Naive thymus-derived CD4-positive, alpha-beta T cell (primary cell): ENCODE data around the gene RNU5B-1. TPM values are rescaled to one million over a fixed set of nuclear protein-coding genes. Genes with fewer than 3 reads are reported as not detected.

Experiments used
- ATAC-seq: fragments of 150-1000 bp; cut with Tn5 transposase; 2 replicates; pipeline ENCODE4 v1.10.0; 2021; ENCODE audit warnings: mild to moderate bottlenecking, moderate library complexity
- CTCF ChIA-PET: fragments of 350-600 bp; sonication (Branson Sonifier 250); formaldehyde crosslinking; loops from one replicate; lab custom pipeline; 2021; ENCODE audit warnings: antibody characterized with exemption; lab: Charles Lee
- POLR2A ChIA-PET: fragments of 350-600 bp; sonication (Branson Sonifier 250); formaldehyde crosslinking; loops from one replicate; lab custom pipeline; 2021; ENCODE audit warnings: antibody characterized with exemption, inconsistent platforms; lab: Charles Lee
- DNase-seq, 9 donors: peaks; one replicate each; pipeline versions ENCODE4 v3.0.0 to v3.0.0-alpha.2; 2020 to 2022; ENCODE audit warnings: mixed read lengths in 1 of 9
- H3K27ac ChIP-seq: one replicate; pipeline ENCODE4 v1.7.0; 2013; ENCODE audit warnings: mild to moderate bottlenecking, low read depth, low read length, moderate library complexity
- H3K27me3 ChIP-seq, 2 donors: one replicate each; pipeline ENCODE4 v1.7.0; 2013; ENCODE audit warnings: low read length in 2 of 2, mild to moderate bottlenecking in 2 of 2, moderate library complexity in 2 of 2; ENCODE audit not compliant: control insufficient read depth in 2 of 2, insufficient read depth in 2 of 2
- H3K36me3 ChIP-seq, 3 experiments: 1 replicate in 2 of 3; 2 replicates in 1 of 3; pipeline ENCODE4 v1.7.0; 2013; ENCODE audit warnings: low read length in 3 of 3, mild to moderate bottlenecking in 3 of 3, moderate library complexity in 1 of 3; ENCODE audit not compliant: insufficient read depth in 3 of 3, control insufficient read depth in 2 of 3
- H3K4me1 ChIP-seq, 2 donors: one replicate each; pipeline ENCODE4 v1.7.0; 2013; ENCODE audit warnings: low read length in 2 of 2, mild to moderate bottlenecking in 2 of 2, moderate library complexity in 1 of 2; ENCODE audit not compliant: control insufficient read depth in 2 of 2, insufficient read depth in 2 of 2
- H3K4me3 ChIP-seq: 2 replicates; pipeline ENCODE4 v1.7.0; 2013; ENCODE audit warnings: mild to moderate bottlenecking, low read length
- H3K9me3 ChIP-seq, 3 experiments: 1 replicate in 2 of 3; 2 replicates in 1 of 3; pipeline ENCODE4 v1.7.0; 2013; ENCODE audit warnings: low read length in 3 of 3; ENCODE audit not compliant: control insufficient read depth in 2 of 3
- H3K27ac Mint-ChIP-seq, 9 donors: one replicate each; pipeline ENCODE4 v1.8.0; 2020 to 2022; ENCODE audit warnings: mixed read lengths in 9 of 9, mild to moderate bottlenecking in 8 of 9, moderate library complexity in 5 of 9, inconsistent platforms in 2 of 9
- H3K27me3 Mint-ChIP-seq, 5 donors: one replicate each; pipeline ENCODE4 v1.8.0; 2021 to 2022; ENCODE audit warnings: mixed read lengths in 5 of 5, mild to moderate bottlenecking in 1 of 5
- H3K36me3 Mint-ChIP-seq, 5 donors: one replicate each; pipeline ENCODE4 v1.8.0; 2020 to 2022; ENCODE audit warnings: mixed read lengths in 5 of 5, mild to moderate bottlenecking in 3 of 5, inconsistent platforms in 1 of 5
- H3K4me1 Mint-ChIP-seq, 7 donors: one replicate each; pipeline ENCODE4 v1.8.0; 2020 to 2022; ENCODE audit warnings: mixed read lengths in 7 of 7, mild to moderate bottlenecking in 3 of 7, inconsistent platforms in 1 of 7
- H3K4me3 Mint-ChIP-seq, 10 donors: one replicate each; pipeline ENCODE4 v1.8.0; 2020 to 2022; ENCODE audit warnings: mild to moderate bottlenecking in 10 of 10, mixed read lengths in 10 of 10, moderate library complexity in 6 of 10, inconsistent platforms in 2 of 10
- H3K9me3 Mint-ChIP-seq, 11 donors: one replicate each; pipeline ENCODE4 v1.8.0; 2020 to 2022; ENCODE audit warnings: mixed read lengths in 11 of 11, mild to moderate bottlenecking in 4 of 11, inconsistent platforms in 1 of 11, moderate library complexity in 1 of 11
- intact Hi-C, 2 donors: fragments of 100-400 bp; cut with micrococcal nuclease; formaldehyde crosslinking; loops; one replicate each; pipeline ENCODE4 v1.15.1; 2023
- polyA plus RNA-seq, 2 donors: library from polyadenylated mRNA; unstranded; fragments of 300-500 nt; fragmentation: Illumina TruSeq; gene quantifications; one replicate each; pipeline ENCODE4 v1.2.3, GENCODE V29; 2021
- total RNA-seq, 6 experiments: library from RNA in 5 of 6; stranded (reverse) in 5 of 6; gene quantifications; 1 replicate in 5 of 6; 2 replicates in 1 of 6; pipeline ENCODE4 v1.2.3 and lab custom pipeline; 2021 to 2026

The RNU5B-1 gene
- total and polyA plus RNA-seq, 7 experiments from 2014 or later, result 18.9 TPM; not detected in 6

DNA sequence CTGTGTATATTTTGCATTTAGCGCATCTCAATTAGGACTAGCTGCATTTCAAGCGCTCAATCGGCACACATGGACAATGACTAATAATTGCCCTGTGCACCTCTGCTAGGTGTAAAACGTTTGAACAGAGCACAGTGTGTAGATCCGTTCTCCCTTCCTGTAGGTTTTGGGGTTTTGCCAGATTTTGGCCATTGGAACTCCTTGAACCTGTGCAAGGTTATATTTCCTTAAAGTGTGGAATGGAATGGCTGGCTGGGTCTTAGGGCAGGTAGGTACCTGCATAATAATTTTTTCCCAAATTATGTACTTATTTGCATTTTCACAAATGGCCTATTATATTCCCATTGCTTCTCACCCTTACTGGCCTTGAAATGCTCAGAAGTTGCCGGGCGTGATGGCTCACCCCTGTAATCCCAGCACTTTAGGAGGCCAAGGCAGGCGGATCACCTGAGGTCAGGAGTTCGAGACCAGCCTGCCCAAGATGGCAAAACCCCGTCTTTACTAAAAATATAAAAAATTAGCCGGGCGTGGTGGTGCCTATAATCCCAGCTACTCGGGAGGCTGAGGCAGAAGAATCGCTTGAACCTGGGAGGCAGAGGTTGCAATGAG lies 777 bp downstream of the RNU5B-1 start:
- ATAC-seq (no peak), DNase-seq (peak in 1 of 9 donors; percentile 38)
- H3K27ac ChIP-seq, result peak overlapping the region; percentile 83
- H3K27me3 ChIP-seq, result no peaks in the 10 kb centered on the region
- H3K4me3 Mint-ChIP-seq, result peak overlapping the region; percentile 91 to 99 (median 97)
- H3K36me3 Mint-ChIP-seq, result peaks cover 0 to 4% (median 0%) of the 10 kb centered on the region in 5 donors
- peaks cover 0 to 9% of the 10 kb centered on the region in 2 donors for H3K4me1 ChIP-seq
- H3K9me3 ChIP-seq, result no peaks in the 10 kb centered on the region
- POLR2A ChIA-PET, result interaction anchor here (0.6 to 3.6 kb wide), 18 partner anchors 9 to 1802 kb away, joined by 3 to 52 read pairs (median 7); partner anchors contain the start of genes CLPX, PARP16, PPIB and RAB11A
- peak overlapping the region; percentile 96 to 100 (median 99) for H3K27ac Mint-ChIP-seq
- H3K27me3 Mint-ChIP-seq, result peaks cover 0 to 11% (median 0%) of the 10 kb centered on the region in 5 donors
- peaks cover 0 to 12% (median 0%) of the 10 kb centered on the region in 11 donors for H3K9me3 Mint-ChIP-seq
- H3K36me3 ChIP-seq, result no peaks in the 10 kb centered on the region
- H3K4me3 ChIP-seq, result peak overlapping the region; percentile 43
- CTCF ChIA-PET, result interaction anchor here (1.0 to 1.2 kb wide), 3 partner anchors 8 to 14 kb away, joined by 3 to 6 read pairs (median 3); no protein-coding TSS in a partner anchor
- intact Hi-C loops, result loop anchor here (2.0 to 10.0 kb wide), 9 partner anchors 120 to 1212 kb away; partner anchors contain the start of genes CIAO2A (in 1 of the 2), CLPX (in 1 of the 2), DENND4A (in 1 of the 2) and DIS3L (in 1 of the 2)
- peaks cover 4 to 29% (median 25%) of the 10 kb centered on the region in 7 donors for H3K4me1 Mint-ChIP-seq

DNA sequence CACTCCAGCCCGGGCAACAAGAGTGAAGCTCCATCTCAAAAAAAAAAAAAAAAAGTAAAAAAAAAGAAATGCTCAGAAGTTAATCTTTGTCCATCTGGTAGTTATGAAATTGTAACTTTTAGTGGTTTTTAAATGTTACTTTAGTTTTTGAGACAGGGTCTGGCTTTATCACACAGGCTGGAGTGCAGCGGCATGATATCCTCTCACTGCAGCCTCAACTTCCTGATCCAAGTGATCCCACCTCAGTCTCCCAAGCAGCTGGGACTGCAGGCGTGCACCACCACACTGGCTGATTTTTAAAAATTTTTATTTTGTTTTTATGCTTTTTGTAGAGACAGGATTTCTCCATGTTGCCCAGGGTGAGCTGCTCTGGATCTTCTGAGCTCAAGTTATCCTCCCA lies 1.3 kb downstream of the RNU5B-1 start:
- ATAC-seq, result no peak
- ChIA-PET CTCF (interaction anchor here (0.7 to 1.1 kb wide), 2 partner anchors 8 to 443 kb away, joined by 4 to 6 read pairs; no protein-coding TSS in a partner anchor), POLR2A (interaction anchor here (0.6 to 3.6 kb wide), 5 partner anchors 9 to 604 kb away, joined by 3 to 52 read pairs (median 8); partner anchors contain the start of genes PARP16 and RNU5A-1)
- Mint-ChIP-seq H3K27ac (peak overlapping the region in 7 of 9 donors; percentile 8 to 99 (median 65)), H3K4me1 (peaks cover 4 to 25% (median 23%) of the 10 kb centered on the region in 7 donors), H3K4me3 (peak overlapping the region in 6 of 10 donors; percentile 29 to 99 (median 45)), H3K27me3 (peaks cover 0 to 11% (median 0%) of the 10 kb centered on the region in 5 donors), H3K9me3 (peaks cover 0 to 12% (median 0%) of the 10 kb centered on the region in 11 donors), H3K36me3 (no peaks in the 10 kb centered on the region)
- H3K36me3 ChIP-seq, result no peaks in the 10 kb centered on the region
- H3K27me3 ChIP-seq, result no peaks in the 10 kb centered on the region
- H3K4me3 ChIP-seq, result no peak overlapping the region
- peaks cover 0 to 9% of the 10 kb centered on the region in 2 donors for H3K4me1 ChIP-seq
- H3K27ac ChIP-seq, result no peak overlapping the region
- no peaks in the 10 kb centered on the region for H3K9me3 ChIP-seq
- DNase-seq, result no peak
- intact Hi-C loops, result loop anchor here (2.0 to 10.0 kb wide), 9 partner anchors 121 to 1213 kb away; partner anchors contain the start of genes CIAO2A (in 1 of the 2), CLPX (in 1 of the 2), DENND4A (in 1 of the 2) and DIS3L (in 1 of the 2)

DNA sequence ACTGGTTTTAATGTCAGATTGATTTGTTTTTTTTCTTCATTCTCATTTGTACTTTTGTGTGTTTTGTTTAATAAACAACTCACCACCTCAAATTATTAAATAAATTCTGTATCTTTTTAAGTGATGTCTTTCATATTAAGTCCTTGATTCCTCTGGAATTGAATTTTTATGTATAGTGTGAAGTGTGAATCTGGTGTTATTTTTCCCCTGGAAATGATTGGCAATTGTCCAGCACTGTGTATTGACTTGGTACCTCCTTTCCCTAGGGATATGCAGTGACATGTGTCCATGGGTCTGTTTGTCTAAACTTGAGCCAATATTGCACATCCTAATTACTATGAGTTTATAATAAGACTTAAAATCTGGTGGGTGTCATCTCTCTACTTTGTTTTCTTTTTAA lies 2.1 kb downstream of the RNU5B-1 start:
- Mint-ChIP-seq H3K4me1 (peaks cover 4 to 25% (median 23%) of the 10 kb centered on the region in 7 donors), H3K27me3 (peaks cover 0 to 11% (median 0%) of the 10 kb centered on the region in 5 donors), H3K4me3 (peak overlapping the region in 4 of 10 donors; percentile 26 to 54 (median 48)), H3K9me3 (peaks cover 0 to 12% (median 0%) of the 10 kb centered on the region in 11 donors), H3K27ac (peak overlapping the region in 8 of 9 donors; percentile 30 to 99 (median 72)), H3K36me3 (no peaks in the 10 kb centered on the region)
- H3K27me3 ChIP-seq, result no peaks in the 10 kb centered on the region
- no peaks in the 10 kb centered on the region for H3K9me3 ChIP-seq
- ChIA-PET POLR2A (interaction anchor here (0.7 to 3.6 kb wide), 3 partner anchors 10 to 172 kb away, joined by 6 to 52 read pairs (median 32); partner anchors contain the start of genes PARP16 and RNU5A-1), CTCF (interaction anchor here (0.7 to 1.1 kb wide), 2 partner anchors 9 to 444 kb away, joined by 4 to 6 read pairs; no protein-coding TSS in a partner anchor)
- no peak for DNase-seq
- no peak overlapping the region for H3K27ac ChIP-seq
- intact Hi-C loops, result loop anchor here (10.0 kb wide), 3 partner anchors 488 to 988 kb away; partner anchors contain the start of genes DENND4A (in 1 of the 2), DIS3L (in 1 of the 2), PCLAF (in 1 of the 2) and TRIP4 (in 1 of the 2)
- H3K4me3 ChIP-seq, result no peak overlapping the region
- H3K36me3 ChIP-seq, result no peaks in the 10 kb centered on the region
- ATAC-seq, result no peak
- H3K4me1 ChIP-seq, result peaks cover 0 to 9% of the 10 kb centered on the region in 2 donors

DNA sequence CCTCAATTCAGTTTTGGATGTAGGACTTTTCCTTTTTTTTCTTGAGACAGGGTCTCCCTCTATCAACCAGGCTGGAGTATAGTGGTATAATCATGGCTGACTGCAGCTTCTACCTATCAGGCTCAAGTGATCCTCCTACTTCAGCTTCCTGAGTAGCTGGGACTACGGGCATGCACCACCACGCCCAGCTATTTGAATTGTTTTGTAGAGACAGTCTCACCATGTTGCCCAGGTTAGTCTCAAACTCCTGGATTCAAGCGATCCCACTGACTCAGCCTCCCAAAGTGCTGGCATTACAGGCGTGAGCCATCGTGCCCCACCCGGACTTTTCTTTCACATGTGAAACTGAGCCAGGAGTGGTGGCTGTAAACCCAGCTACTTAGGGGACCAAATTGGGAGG lies 3.5 kb downstream of the RNU5B-1 start:
- Mint-ChIP-seq H3K4me3 (no peak overlapping the region), H3K27ac (no peak overlapping the region), H3K4me1 (peaks cover 4 to 25% (median 23%) of the 10 kb centered on the region in 7 donors), H3K27me3 (peaks cover 0 to 16% (median 0%) of the 10 kb centered on the region in 5 donors), H3K9me3 (peaks cover 0 to 12% (median 0%) of the 10 kb centered on the region in 11 donors), H3K36me3 (no peaks in the 10 kb centered on the region)
- ATAC-seq (no peak), DNase-seq (no peak)
- ChIA-PET POLR2A (interaction anchor here (1.3 kb wide), 1 partner anchor 10 kb away, joined by 3 read pairs; no protein-coding TSS in a partner anchor), CTCF (interaction anchor here (0.7 to 1.6 kb wide), 2 partner anchors 77 to 125 kb away, joined by 3 to 4 read pairs; no protein-coding TSS in a partner anchor)
- H3K36me3 ChIP-seq, result no peaks in the 10 kb centered on the region
- H3K27me3 ChIP-seq, result no peaks in the 10 kb centered on the region
- H3K27ac ChIP-seq, result no peak overlapping the region
- no peak overlapping the region for H3K4me3 ChIP-seq
- intact Hi-C loops, result loop anchor here (10.0 kb wide), 3 partner anchors 487 to 987 kb away; partner anchors contain the start of genes DENND4A (in 1 of the 2), DIS3L (in 1 of the 2), PCLAF (in 1 of the 2) and TRIP4 (in 1 of the 2)
- H3K9me3 ChIP-seq, result no peaks in the 10 kb centered on the region
- peaks cover 0 to 9% of the 10 kb centered on the region in 2 donors for H3K4me1 ChIP-seq

GRCh38 chr15:65309882-65310418 lies 5.5 kb downstream of the RNU5B-1 start:
- POLR2A ChIA-PET, result no interaction called here
- H3K36me3 Mint-ChIP-seq, result no peaks in the 10 kb centered on the region
- peaks cover 0 to 11% (median 0%) of the 10 kb centered on the region in 5 donors for H3K27me3 Mint-ChIP-seq
- Histone ChIP-seq H3K9me3 (no peaks in the 10 kb centered on the region), H3K4me1 (peaks cover 0 to 3% of the 10 kb centered on the region in 2 donors), H3K27me3 (no peaks in the 10 kb centered on the region), H3K4me3 (no peak overlapping the region), H3K36me3 (no peaks in the 10 kb centered on the region), H3K27ac (no peak overlapping the region)
- no peak overlapping the region for H3K27ac Mint-ChIP-seq
- peaks cover 0 to 14% (median 13%) of the 10 kb centered on the region in 7 donors for H3K4me1 Mint-ChIP-seq
- intact Hi-C loops, result loop anchor here (10.0 kb wide), 3 partner anchors 485 to 985 kb away; partner anchors contain the start of genes DENND4A (in 1 of the 2), DIS3L (in 1 of the 2), PCLAF (in 1 of the 2) and TRIP4 (in 1 of the 2)
- H3K4me3 Mint-ChIP-seq, result no peak overlapping the region
- H3K9me3 Mint-ChIP-seq, result peaks cover 0 to 2% (median 0%) of the 10 kb centered on the region in 11 donors
- DNase-seq, result no peak
- no peak for ATAC-seq
- CTCF ChIA-PET, result no interaction called here
